ENCODE measurements around the gene CFAP97D2. TPM values are rescaled to one million over a fixed set of nuclear protein-coding genes. Genes with fewer than 3 reads are reported as not detected.
"Not testable (repeated sequence)": the region's sequence is repeated elsewhere in the genome, so short reads cannot be mapped to it uniquely, and the experiment has no call there.

CFAP97D2 gene
- total RNA-seq, 1 donor from 2014 or later = not detected

DNA sequence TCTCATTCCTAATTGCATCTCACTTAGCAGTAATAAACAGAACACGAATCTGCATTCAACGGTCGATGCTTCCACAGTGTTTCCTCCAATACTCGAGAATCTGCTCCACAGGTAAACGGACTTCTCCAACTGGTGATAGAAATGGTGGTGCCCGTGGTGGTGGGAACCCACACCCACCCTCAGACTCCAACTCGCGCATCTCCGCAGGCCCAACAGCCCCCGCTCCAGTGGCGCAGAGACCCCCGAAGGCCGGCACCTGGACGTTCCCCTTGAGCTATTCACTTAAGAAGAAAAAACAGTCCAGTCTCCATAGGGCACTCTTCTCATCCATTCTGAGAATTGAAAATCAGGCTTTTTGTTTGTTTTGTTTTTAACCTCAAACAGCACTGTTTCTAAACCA is 32.9 kb upstream of the CFAP97D2 start:
- Histone ChIP-seq H3K4me3 (ENCODE audit: low read depth, low read length) (no peak overlapping the region), H3K27me3 (ENCODE audit: control insufficient read depth, insufficient read depth, low read length) (no peaks in the 10 kb centered on the region), H3K36me3 (ENCODE audit: control insufficient read depth, insufficient read depth, low read length) (no peaks in the 10 kb centered on the region)
- FAIRE-seq = no peak
- TF ChIP-seq, protein P1, sequence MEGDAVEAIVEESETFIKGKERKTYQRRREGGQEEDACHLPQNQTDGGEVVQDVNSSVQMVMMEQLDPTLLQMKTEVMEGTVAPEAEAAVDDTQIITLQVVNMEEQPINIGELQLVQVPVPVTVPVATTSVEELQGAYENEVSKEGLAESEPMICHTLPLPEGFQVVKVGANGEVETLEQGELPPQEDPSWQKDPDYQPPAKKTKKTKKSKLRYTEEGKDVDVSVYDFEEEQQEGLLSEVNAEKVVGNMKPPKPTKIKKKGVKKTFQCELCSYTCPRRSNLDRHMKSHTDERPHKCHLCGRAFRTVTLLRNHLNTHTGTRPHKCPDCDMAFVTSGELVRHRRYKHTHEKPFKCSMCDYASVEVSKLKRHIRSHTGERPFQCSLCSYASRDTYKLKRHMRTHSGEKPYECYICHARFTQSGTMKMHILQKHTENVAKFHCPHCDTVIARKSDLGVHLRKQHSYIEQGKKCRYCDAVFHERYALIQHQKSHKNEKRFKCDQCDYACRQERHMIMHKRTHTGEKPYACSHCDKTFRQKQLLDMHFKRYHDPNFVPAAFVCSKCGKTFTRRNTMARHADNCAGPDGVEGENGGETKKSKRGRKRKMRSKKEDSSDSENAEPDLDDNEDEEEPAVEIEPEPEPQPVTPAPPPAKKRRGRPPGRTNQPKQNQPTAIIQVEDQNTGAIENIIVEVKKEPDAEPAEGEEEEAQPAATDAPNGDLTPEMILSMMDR (IDR thresholded peaks at IDR 0.05; ENCODE audit: insufficient read depth, low read length, severe bottlenecking) = no peak
- no peak for DNase-seq (ENCODE audit: low read depth)

DNA sequence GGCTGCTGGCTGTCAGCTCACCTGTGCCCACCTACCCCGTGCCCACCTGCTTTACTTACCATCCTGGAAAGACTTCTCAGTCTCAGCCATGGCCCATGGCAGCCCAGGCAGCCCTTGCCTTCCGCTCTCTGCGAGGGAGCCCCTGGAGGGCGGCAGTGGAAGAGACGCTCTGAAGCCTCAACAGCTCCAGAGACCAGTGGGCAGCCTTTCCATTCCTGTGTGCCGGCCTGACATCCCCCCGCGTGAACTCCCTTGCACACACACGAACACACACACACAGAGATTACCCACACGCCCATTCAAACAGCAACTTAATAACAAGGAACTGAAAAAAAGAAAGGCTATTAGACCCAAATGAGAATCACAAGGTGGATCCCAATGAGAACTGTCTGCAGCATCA is 32.4 kb upstream of the CFAP97D2 start:
- Histone ChIP-seq H3K36me3 (ENCODE audit: control insufficient read depth, insufficient read depth, low read length) (no peaks in the 10 kb centered on the region), H3K4me3 (ENCODE audit: low read depth, low read length) (no peak overlapping the region), H3K27me3 (ENCODE audit: control insufficient read depth, insufficient read depth, low read length) (no peaks in the 10 kb centered on the region)
- DNase-seq (ENCODE audit: low read depth) = no peak
- no peak for FAIRE-seq
- TF ChIP-seq, protein P1 (IDR thresholded peaks at IDR 0.05; ENCODE audit: insufficient read depth, low read length, severe bottlenecking) = no peak

DNA sequence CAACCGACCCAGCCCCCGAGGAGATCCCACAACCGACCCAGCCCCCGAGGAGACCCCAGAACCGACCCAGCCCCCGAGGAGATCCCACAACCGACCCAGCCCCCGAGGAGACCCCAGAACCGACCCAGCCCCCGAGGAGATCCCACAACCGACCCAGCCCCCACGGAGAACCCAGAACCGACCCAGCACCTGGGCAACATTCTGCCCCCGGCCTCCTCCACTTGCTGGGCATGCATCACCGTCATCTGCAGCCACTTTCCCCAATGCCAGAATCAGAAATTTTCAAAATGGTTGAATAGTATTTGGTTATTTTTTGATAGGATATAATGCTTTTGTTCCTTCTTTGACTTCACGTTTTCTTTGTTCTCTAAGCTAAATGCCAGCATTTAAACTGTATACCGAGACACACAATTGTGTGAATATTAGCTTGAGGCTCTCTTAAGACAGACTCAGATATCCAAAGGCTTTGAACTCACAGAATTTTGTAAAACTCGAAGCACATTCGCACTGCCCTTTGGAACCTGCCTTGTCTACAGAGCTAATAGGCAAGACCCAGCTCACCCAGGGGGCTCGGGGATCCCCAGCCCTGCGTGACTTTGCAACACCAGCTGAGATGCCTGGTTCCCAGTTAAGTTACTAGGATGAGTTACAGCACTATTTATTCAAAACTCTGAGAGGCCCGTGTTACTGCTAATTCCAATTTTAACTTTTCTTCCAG is 31.1 kb upstream of the CFAP97D2 start:
- Histone ChIP-seq H3K4me3 (ENCODE audit: low read depth, low read length) (no peak overlapping the region), H3K36me3 (ENCODE audit: control insufficient read depth, insufficient read depth, low read length) (no peaks in the 10 kb centered on the region), H3K27me3 (ENCODE audit: control insufficient read depth, insufficient read depth, low read length) (no peaks in the 10 kb centered on the region)
- DNase-seq (ENCODE audit: low read depth) = no peak
- FAIRE-seq = no peak
- TF ChIP-seq, protein P1 (IDR thresholded peaks at IDR 0.05; ENCODE audit: insufficient read depth, low read length, severe bottlenecking) = no peak

DNA sequence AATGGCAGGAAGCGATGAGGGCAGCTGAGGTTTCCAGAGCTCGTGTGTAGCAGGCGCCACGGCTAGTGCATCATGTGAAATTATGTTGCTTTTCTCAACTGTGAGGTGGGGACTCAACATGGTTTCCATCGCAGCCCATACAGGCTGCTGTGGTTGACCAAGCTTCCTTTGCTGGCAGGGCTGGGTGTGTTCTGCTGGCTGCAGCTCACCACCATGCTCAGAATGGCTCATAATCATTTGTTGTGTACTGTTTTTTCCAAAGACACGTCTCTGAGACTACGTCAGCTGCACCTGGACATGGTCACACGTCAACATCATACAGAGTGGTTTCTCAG is 30.6 kb upstream of the CFAP97D2 start:
- H3K27me3 ChIP-seq (ENCODE audit: control insufficient read depth, insufficient read depth, low read length) = no peaks in the 10 kb centered on the region
- no peak for DNase-seq (ENCODE audit: low read depth)
- H3K36me3 ChIP-seq (ENCODE audit: control insufficient read depth, insufficient read depth, low read length) = no peaks in the 10 kb centered on the region
- FAIRE-seq = no peak
- H3K4me3 ChIP-seq (ENCODE audit: low read depth, low read length) = no peak overlapping the region
- TF ChIP-seq, protein P1 (IDR thresholded peaks at IDR 0.05; ENCODE audit: insufficient read depth, low read length, severe bottlenecking) = no peak

DNA sequence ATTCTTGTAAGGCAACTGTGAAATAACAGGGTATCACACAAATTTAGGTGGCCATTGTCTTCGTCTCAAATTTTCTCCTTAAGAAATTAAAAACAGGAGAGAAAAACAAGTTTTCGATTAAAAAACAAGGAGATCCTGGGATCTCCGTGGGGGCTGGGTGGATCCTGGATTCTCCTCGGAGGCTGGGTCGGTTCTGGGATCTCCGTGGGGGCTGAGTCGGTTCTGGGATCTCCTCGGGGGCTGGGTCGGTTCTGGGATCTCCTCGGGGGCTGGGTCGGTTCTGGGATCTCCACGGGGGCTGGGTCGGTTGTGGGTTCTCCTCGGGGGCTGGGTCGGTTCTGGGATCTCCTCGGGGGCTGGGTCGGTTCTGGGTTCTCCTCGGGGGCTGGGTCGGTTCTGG is 30.2 kb upstream of the CFAP97D2 start:
- not testable (repeated sequence) for H3K4me3 ChIP-seq (ENCODE audit: low read depth, low read length); H3K36me3 ChIP-seq (ENCODE audit: control insufficient read depth, insufficient read depth, low read length); FAIRE-seq; H3K27me3 ChIP-seq (ENCODE audit: control insufficient read depth, insufficient read depth, low read length); DNase-seq (ENCODE audit: low read depth)

DNA sequence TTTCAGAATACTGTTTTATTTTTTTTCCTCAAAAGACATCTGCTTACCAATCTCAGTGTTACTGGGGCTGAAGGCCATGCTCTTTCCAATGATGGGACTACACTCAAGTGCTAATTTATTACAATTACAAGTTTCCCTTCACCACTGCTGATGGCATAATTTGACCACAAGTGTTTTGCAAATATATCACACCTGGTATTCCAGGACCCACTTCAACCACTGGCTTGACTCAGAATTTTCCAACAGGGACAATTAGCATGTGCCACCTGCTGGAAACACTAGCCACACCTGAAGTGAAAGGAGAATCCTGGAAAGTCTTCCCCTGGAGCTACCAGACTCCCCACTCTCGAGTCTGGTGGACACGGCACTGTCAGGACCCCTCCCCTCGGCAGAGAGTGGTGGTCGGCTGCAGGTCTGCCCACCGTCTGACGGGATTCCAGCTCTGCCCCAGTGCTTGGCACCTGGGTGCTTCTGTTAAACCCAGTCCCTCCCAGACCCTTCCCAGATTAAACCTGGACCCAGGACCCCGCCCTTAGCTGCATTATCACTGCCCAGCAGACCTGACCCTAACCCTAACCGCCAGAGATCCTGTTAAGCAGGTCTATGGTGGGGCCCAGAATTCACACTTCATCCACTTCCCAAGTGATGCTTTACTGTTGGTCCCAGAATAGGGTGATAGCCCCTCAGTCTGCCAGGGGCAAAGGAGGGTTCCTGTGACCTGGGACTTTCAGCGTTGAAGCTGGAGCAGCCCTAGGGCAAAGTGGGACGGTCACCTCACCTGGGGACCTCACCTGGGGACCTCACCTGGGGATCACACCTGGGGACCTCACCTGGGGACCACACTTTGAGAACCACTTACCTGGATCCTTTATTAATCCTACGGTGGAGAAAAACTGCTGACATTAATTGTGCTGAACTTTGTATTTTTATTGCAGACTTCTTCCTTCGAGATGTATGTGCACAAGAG is 29.0 kb upstream of the CFAP97D2 start:
- FAIRE-seq = no peak
- no peak for DNase-seq (ENCODE audit: low read depth)

More for the DNA sequence above, 29.0 kb upstream of the CFAP97D2 start:
- TF ChIP-seq, protein P1 (IDR thresholded peaks at IDR 0.05; ENCODE audit: insufficient read depth, low read length, severe bottlenecking) = no peak
- no peaks in the 10 kb centered on the region for H3K27me3 ChIP-seq (ENCODE audit: control insufficient read depth, insufficient read depth, low read length)
- H3K4me3 ChIP-seq (ENCODE audit: low read depth, low read length) = no peak overlapping the region
- H3K36me3 ChIP-seq (ENCODE audit: control insufficient read depth, insufficient read depth, low read length) = no peaks in the 10 kb centered on the region
